Activated naive CD4-positive, alpha-beta T cell (primary cell): ENCODE data around the gene CFAP300.

Source experiments
- DNase-seq, 4 experiments: peaks; one replicate each; lab custom pipeline; 2025; lab: John Stamatoyannopoulos, UW

The CFAP300 gene

GRCh38 chr11:102047305-102047924 lies at the start of gene CFAP300:
Gene CFAP300, plus strand, starts transcription at chr11:102047437. Its CDS starts 34 bp downstream, at chr11:102047471.
- DNase-seq = no peak

GRCh38 chr11:102001657-102002338 lies 45.4 kb upstream of the CFAP300 start:
- DNase-seq = no peak

- DNase-seq = no peak
Observed at GRCh38 chr11:102004220-102004619, 43.0 kb upstream of the CFAP300 start.

- DNase-seq = no peak
Observed at GRCh38 chr11:102005306-102005705, 41.9 kb upstream of the CFAP300 start.

- DNase-seq = no peak
Observed at GRCh38 chr11:102006835-102007566, 40.2 kb upstream of the CFAP300 start.

GRCh38 chr11:102007567-102008437 lies 39.4 kb upstream of the CFAP300 start:
- no peak for DNase-seq

- no peak for DNase-seq
Observed at GRCh38 chr11:102010776-102011494, 36.3 kb upstream of the CFAP300 start.

GRCh38 chr11:102012946-102013345 lies 34.3 kb upstream of the CFAP300 start:
- DNase-seq = no peak

- no peak for DNase-seq
Observed at GRCh38 chr11:102014756-102015155, 32.5 kb upstream of the CFAP300 start.

GRCh38 chr11:102017026-102017425 lies 30.2 kb upstream of the CFAP300 start:
- no peak for DNase-seq

- DNase-seq = no peak
Observed at GRCh38 chr11:102026217-102026616, 21.0 kb upstream of the CFAP300 start.

- DNase-seq = no peak
Observed at GRCh38 chr11:102026959-102027358, 20.3 kb upstream of the CFAP300 start.

- DNase-seq = no peak
Observed at GRCh38 chr11:102036757-102037156, 10.5 kb upstream of the CFAP300 start.

- no peak for DNase-seq
Observed at GRCh38 chr11:102046841-102047240, 396 bp upstream of the CFAP300 start.

GRCh38 chr11:102050927-102051575 lies 3.8 kb downstream of the CFAP300 start:
- DNase-seq = no peak

- DNase-seq = no peak
Observed at GRCh38 chr11:102061276-102061675, 14.0 kb downstream of the CFAP300 start.

GRCh38 chr11:102062106-102062505 lies 14.9 kb downstream of the CFAP300 start:
- no peak for DNase-seq

GRCh38 chr11:102064316-102064715 lies 17.1 kb downstream of the CFAP300 start:
- no peak for DNase-seq

- no peak for DNase-seq
Observed at GRCh38 chr11:102070766-102071165, 23.5 kb downstream of the CFAP300 start.

- no peak for DNase-seq
Observed at GRCh38 chr11:102071497-102072472, 24.5 kb downstream of the CFAP300 start.
